Spleen (tissue), 11 donors: ENCODE measurements around the gene NAPSA. TPM values are rescaled to one million over a fixed set of nuclear protein-coding genes. Genes with fewer than 3 reads are reported as not detected.

Source experiments
- DNase-seq: peaks from one replicate; pipeline ENCODE4 v3.0.0-alpha.2; 2020
- H3K27ac ChIP-seq, 8 donors: fragments of 200-600 bp; sonication (generic) in 7 of 8; 1 replicate in 4 of 8; 2 replicates in 4 of 8; pipeline versions ENCODE4 v1.5.0 to v1.8.0; 2016 to 2021; ENCODE audit warnings: inconsistent platforms in 4 of 8, mild to moderate bottlenecking in 4 of 8, moderate library complexity in 1 of 8
- H3K27me3 ChIP-seq, 7 donors: fragments of 200-600 bp; sonication (generic) in 6 of 7; replicated peaks in 1 of 7; 1 replicate in 4 of 7; 2 replicates in 3 of 7; pipeline versions ENCODE4 v1.5.0 to v1.8.0; 2016 to 2021; ENCODE audit warnings: inconsistent platforms in 3 of 7, mild to moderate bottlenecking in 1 of 7
- H3K36me3 ChIP-seq, 6 donors: fragments of 200-600 bp; sonication (generic) in 5 of 6; 1 replicate in 4 of 6; 2 replicates in 2 of 6; pipeline versions ENCODE4 v1.5.0 to v1.8.0; 2016 to 2021; ENCODE audit warnings: inconsistent platforms in 2 of 6
- H3K4me1 ChIP-seq, 6 donors: fragments of 200-600 bp; sonication (generic) in 5 of 6; 1 replicate in 3 of 6; 2 replicates in 3 of 6; pipeline versions ENCODE4 v1.5.0 to v1.8.0; 2016 to 2021; ENCODE audit warnings: inconsistent platforms in 3 of 6
- H3K4me3 ChIP-seq, 8 donors: fragments of 200-600 bp; sonication (generic) in 7 of 8; 1 replicate in 4 of 8; 2 replicates in 4 of 8; pipeline versions ENCODE4 v1.5.0 to v1.8.0; 2016 to 2021; ENCODE audit warnings: inconsistent platforms in 4 of 8, mild to moderate bottlenecking in 4 of 8, moderate library complexity in 2 of 8
- H3K9me3 ChIP-seq, 8 donors: fragments of 200-600 bp; sonication (generic) in 7 of 8; 1 replicate in 4 of 8; 2 replicates in 4 of 8; pipeline versions ENCODE4 v1.5.0 to v1.8.0; 2016 to 2021; ENCODE audit warnings: inconsistent platforms in 4 of 8
- CTCF ChIP-seq, 11 experiments: fragments of 200-600 bp in 7 of 11; fragments of 450-650 bp in 4 of 11; sonication (generic) in 4 of 11; IDR thresholded peaks in 8 of 11; conservative IDR thresholded peaks in 3 of 11; 1 replicate in 7 of 11; 2 replicates in 4 of 11; pipeline versions ENCODE4 v1.4.0 to v1.8.0; 2016 to 2021; ENCODE audit warnings: antibody characterized with exemption in 11 of 11, inconsistent platforms in 4 of 11, mild to moderate bottlenecking in 1 of 11
- POLR2A ChIP-seq, 3 donors: fragments of 450-650 bp; IDR thresholded peaks; one replicate each; pipeline ENCODE4 v1.5.1; 2017; ENCODE audit warnings: antibody characterized with exemption in 3 of 3, mild to moderate bottlenecking in 1 of 3
- POLR2AphosphoS5 ChIP-seq, 3 donors: sonication (generic); formaldehyde crosslinking; IDR thresholded peaks; one replicate each; pipeline ENCODE4 v1.5.1; 2017; ENCODE audit warnings: antibody characterized with exemption in 3 of 3
- WGBS, 5 donors: extraction: QIAGEN DNeasy Blood & Tissue Kit in 3 of 5; methylation state at CpG; one replicate each; pipeline versions ENCODE4 v1.1.5 to v1.1.7; 2013 to 2018; 5-methylcytosine and 5-hydroxymethylcytosine counted together
- intact Hi-C: fragments of 100-400 bp; cut with DNase I; formaldehyde crosslinking; loops from one replicate; pipeline ENCODE4 v1.15.0; 2023; ENCODE audit warnings: low total_unique reads
- polyA plus RNA-seq, 3 donors: library from polyadenylated mRNA; stranded (reverse); fragments of 200-250 nt; gene quantifications; one replicate each; pipeline ENCODE4 v1.2.1, GENCODE V29; 2013
- total RNA-seq, 7 donors: library from RNA; depleted of rRNA in 3 of 7; stranded (reverse); fragments of >200 nt in 3 of 7; fragmentation: NEBNext Ultra II Directional in 4 of 7; extraction: Animal tissue kit (Norgen Biotek cat#: 25700) in 4 of 7; gene quantifications; one replicate each; pipeline versions ENCODE4 v1.1.0 to v1.2.1, GENCODE V29; 2016 to 2021
- donor health status: healthy with polysubstance abuse.
- donor health status: DM: no; HTN: no; CAD: no; lungs with moderate emphysema.
- donor health status: DM: no; HTN: no; CAD: no.
- donor health status: Bipolar disorder and iron deficiency.
- donor health status: healthy.
- donor health status: DM: no; HTN: no; CAD: no.
- donor health status: DM: yes; HTN: yes; CAD: no.

The NAPSA gene
- total and polyA plus RNA-seq, 10 donors, result 1.5 to 6.4 (median 2.7) TPM

- no peak for TF ChIP-seq POLR2A (IDR thresholded peaks at IDR 0.05)
- TF ChIP-seq CTCF (IDR thresholded peaks at IDR 0.05 in 8 of 11, conservative IDR thresholded peaks at IDR 0.05 in 3 of 11), result no peak
- no peak for TF ChIP-seq POLR2AphosphoS5 (IDR thresholded peaks at IDR 0.05)
- no peak for DNase-seq
- WGBS, 5 donors, result 10 to 16% (median 12%) methylated on average over 27 of the region's 27 CpGs
- peaks cover 0 to 32% (median 4%) of the 10 kb centered on the region in 6 donors for H3K4me1 ChIP-seq
- H3K27ac ChIP-seq, result no peak overlapping the region
- intact Hi-C loops, result no loop called here
- H3K9me3 ChIP-seq, result peaks cover 0 to 5% (median 0%) of the 10 kb centered on the region in 8 donors
- H3K36me3 ChIP-seq, result no peaks in the 10 kb centered on the region
- no peak overlapping the region for H3K4me3 ChIP-seq
- peaks cover 0 to 95% (median 52%) of the 10 kb centered on the region in 7 donors for H3K27me3 ChIP-seq
Measured at GRCh38 chr19:50312967-50313811, 52.2 kb downstream of the NAPSA start.

GRCh38 chr19:50311723-50312635, 53.5 kb downstream of the NAPSA start:
- intact Hi-C loops, result no loop called here
- H3K27me3 ChIP-seq, result peaks cover 0 to 93% (median 52%) of the 10 kb centered on the region in 7 donors
- DNase-seq, result no peak
- H3K9me3 ChIP-seq, result peaks cover 0 to 12% (median 0%) of the 10 kb centered on the region in 8 donors
- H3K36me3 ChIP-seq, result no peaks in the 10 kb centered on the region
- peaks cover 0 to 32% (median 4%) of the 10 kb centered on the region in 6 donors for H3K4me1 ChIP-seq
- WGBS, 5 donors, result 2 to 7% (median 5%) methylated on average over 16 to 42 of the region's 42 CpGs
- TF ChIP-seq POLR2A (IDR thresholded peaks at IDR 0.05) (no peak), POLR2AphosphoS5 (IDR thresholded peaks at IDR 0.05) (peak in 1 of 3 donors; percentile 44), CTCF (IDR thresholded peaks at IDR 0.05 in 8 of 11, conservative IDR thresholded peaks at IDR 0.05 in 3 of 11) (no peak)
- no peak overlapping the region for H3K27ac ChIP-seq
- no peak overlapping the region for H3K4me3 ChIP-seq

- no peak for DNase-seq
- Histone ChIP-seq H3K9me3 (peaks cover 0 to 13% (median 0%) of the 10 kb centered on the region in 8 donors), H3K4me3 (no peak overlapping the region), H3K4me1 (peaks cover 0 to 28% (median 4%) of the 10 kb centered on the region in 6 donors), H3K27me3 (peaks cover 0 to 89% (median 52%) of the 10 kb centered on the region in 7 donors), H3K27ac (no peak overlapping the region), H3K36me3 (no peaks in the 10 kb centered on the region)
- TF ChIP-seq CTCF (IDR thresholded peaks at IDR 0.05 in 8 of 11, conservative IDR thresholded peaks at IDR 0.05 in 3 of 11) (no peak), POLR2A (IDR thresholded peaks at IDR 0.05) (no peak), POLR2AphosphoS5 (IDR thresholded peaks at IDR 0.05) (no peak)
- intact Hi-C loops, result no loop called here
- WGBS, 5 donors, result 38 to 51% (median 44%) methylated on average over 7 to 10 of the region's 10 CpGs
Measured at GRCh38 chr19:50310759-50311465, 54.5 kb downstream of the NAPSA start.
